GM21528 (cell line): Measurements from ENCODE around the gene MYO9B.

Experiments used
- ATAC-seq: cut with Tn5 transposase; IDR thresholded peaks from one replicate; pipeline ENCODE4 v1.9.1; 2021; ENCODE audit warnings: mild to moderate bottlenecking, moderate library complexity; ENCODE audit not compliant: unreplicated experiment, low FRiP score

Gene MYO9B

DNA sequence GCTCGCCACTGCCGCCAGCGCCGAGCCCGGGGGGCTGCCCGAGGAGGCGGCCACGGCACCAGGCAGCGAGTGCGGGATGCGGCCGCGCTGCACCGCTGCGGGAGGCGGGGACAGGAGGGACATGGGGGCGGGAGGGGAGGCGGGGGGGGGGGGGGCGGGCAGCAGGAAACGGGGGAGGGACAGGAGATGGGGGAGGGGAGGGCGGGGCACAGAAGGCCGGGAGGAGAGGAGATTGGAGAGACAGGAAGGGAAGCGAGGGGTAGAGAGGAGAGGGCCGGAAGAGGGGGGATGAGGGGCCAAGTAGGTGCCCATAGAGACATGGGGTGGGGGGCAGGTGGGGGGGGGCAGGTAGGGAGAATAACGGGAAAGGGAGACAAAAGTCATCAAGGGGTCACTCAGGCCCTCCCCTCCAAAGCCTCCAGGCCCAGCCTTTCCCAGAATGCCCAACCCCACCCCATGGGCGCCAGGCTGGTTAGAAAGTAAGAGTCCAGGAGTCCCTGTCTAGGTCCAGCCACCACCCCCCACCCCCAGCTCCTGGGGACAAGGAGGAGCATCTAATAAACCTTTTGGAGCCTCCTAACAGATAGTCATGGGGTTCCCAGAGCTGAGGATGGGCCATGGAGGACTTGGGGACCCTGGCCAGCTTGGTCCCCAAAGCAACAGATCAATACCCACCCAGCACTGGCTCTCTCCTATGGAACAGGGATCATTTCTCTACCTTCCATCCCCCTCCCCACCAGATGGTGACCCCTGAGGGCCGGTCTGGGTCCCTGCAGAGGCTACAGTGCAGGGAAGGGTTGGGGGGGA, 160.6 kb downstream of the MYO9B start:
- ATAC-seq = no peak

DNA sequence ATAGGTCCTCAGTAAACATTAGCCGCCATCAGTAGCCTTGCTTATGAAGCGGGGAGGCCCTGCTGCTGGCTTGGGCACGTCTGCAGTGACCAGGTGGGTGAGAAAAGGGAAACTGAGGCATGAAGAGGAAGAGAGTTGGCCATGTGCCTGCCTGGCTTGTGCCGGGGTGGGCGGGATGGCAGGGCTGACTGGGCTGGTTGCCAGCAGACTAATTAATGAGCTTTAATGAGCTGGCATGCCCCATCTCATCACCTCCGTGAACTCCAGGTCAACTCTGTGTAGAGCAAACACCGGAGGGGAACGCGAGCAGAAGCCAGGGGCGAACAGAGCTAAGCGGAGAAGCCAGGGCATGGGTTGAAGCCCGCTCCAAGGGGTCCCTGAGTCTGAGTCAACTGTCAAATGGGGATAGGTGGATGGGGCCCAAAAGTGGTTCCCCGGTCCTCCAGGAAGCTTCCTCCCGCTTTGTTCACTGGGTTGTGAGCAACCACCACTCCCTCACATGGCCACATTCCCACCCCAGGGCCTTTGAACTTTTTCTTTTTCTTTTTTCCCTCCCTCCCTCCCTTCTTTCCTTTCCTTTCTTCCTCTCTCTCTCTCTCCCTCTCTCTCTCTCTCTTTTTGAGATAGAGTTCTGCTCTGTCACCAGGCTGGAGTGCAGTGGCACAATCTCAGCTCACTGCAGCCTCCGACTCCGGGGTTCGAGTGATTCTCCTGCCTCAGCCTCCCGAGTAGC, 161.4 kb downstream of the MYO9B start:
- no peak for ATAC-seq

DNA sequence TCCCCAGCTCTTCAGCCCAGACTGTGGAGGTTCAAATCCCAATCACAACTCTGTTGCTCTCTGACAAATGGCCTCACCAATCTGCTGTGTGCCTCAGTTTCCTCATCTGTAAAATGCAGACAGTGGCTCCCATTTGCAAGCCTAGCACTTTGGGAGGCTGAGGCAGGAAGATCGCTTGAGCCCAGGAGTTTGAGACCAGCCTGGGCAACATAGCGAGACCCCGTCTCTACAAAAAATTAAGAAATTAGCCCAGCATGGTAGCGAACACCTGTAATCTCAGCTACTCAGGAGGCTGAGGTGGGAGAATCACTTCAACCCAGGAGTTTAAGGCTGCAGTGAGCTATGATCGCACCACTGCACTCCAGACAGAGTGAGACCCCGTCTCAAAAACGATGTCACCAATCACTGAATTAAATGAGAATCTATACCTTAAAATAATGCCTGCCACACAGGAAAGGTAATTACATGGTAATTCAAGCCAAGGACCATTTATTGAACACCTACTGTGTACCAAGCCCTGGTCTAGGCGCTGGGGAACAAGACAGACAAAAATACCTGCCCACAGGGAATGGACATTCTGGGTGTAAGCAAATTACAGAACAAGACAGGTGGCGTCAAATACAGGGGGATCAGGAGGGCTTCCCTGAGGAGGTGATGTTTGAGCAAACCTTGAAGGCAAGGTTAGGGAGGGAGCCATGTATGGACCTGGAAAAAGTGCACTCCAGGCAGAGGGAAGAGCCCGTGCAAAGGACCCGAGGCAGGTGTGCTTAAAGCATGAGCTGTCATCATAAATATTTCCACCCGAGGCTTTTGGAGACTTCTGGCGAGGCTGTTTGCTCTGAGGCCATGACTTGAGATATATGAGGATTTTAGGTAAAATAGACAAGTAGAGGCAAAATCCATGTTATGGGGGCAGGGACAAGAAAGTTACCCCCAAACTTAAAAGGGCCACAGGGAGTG, 162.4 kb downstream of the MYO9B start:
- no peak for ATAC-seq

DNA sequence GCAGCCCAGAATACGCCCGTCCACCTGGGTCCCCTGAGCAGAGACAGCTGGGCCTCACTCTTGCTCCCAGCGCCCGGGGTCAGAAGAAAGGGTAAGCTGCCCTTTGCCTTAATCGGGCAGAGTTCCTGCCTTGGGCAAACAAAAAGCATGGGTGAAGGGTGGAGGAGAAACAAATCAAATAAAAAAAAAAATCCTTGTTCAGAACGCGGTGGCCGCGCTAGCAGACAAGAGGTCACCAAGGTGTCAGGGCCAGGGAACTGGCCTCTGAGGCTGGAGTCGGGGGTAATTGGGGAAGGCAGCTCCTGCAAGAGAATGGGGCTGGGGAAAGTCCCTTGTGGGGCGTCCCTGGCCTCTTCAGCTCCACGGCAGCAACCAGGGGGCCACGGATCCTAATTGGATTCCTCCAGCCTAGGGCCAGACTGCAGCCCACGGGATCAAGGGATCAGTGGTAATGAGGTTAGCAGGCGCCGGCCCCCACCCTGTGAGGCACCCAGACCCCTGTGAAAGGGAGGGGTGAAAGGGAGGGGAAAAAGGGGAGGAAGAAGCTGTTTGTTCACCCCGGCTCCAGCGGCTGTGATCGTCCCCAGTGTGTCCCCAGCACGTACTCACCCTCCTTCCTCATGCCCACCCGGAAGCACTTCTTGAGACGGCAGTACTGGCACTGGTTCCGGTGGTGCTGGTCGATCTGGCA, 164.6 kb downstream of the MYO9B start:
- no peak for ATAC-seq

DNA sequence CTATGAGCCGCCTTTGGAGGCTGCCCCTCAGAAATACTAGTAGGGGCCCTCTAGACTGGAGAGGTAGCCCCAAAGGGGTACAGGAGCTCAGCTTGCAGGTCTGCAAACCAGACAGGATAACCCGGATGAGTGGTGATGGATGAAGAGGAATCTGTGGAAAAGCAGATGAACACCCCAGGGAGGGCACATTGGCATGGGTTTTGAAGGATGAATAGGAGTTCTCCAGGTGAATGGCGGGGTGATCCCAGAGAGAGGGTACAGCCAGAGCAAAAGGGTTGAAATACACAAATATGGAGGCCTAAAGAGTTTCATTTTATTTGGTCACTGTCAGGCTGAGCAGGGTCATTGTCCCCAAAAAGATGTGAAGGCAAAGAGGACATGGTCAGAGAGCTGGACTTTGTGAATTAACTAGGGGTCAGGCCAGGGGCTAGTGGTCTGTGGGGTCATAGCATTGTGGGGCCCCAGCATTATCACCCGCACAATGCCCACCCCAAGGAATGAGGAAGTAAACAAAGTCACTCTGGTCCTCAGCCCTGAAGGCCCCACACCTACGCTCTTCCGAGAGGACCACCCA, 165.3 kb downstream of the MYO9B start:
- no peak for ATAC-seq

DNA sequence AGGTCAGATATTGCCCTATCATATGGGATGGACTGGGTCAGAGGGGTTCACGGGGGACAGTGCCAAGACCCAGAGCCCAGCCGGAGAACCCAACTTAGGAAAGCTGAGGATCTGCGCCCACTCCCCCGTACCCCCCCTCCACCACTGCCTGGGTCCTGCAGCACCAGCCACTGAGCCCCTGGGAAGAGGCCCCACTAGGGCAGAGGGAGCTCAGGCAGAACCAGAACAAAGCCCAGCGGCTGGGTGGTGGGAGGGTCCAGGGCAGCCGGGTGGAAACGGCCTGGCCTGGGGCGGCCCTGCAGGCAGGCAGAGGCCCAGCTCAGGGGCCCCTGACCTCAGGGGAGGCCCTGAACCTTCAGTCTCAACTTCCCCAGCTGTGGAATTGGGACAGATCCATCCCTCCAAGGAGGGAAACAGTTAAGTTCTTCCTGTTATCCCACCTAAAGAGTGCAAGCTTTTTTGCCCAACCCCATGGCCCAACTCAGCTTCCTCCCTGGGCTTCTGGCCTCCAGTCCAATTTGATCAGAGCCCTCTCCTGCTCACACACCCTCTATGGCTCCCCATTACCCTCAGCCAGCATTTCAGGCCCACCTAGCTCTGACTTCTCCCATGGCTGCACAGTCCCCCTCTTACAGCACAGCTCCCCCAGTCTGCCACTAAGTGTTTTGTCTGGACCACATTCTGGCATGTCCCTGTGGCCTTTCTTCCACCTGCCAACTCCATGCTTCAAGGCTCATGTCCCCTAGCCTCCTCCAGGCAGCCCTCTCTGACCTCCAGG, 167.0 kb downstream of the MYO9B start:
- no peak for ATAC-seq

DNA sequence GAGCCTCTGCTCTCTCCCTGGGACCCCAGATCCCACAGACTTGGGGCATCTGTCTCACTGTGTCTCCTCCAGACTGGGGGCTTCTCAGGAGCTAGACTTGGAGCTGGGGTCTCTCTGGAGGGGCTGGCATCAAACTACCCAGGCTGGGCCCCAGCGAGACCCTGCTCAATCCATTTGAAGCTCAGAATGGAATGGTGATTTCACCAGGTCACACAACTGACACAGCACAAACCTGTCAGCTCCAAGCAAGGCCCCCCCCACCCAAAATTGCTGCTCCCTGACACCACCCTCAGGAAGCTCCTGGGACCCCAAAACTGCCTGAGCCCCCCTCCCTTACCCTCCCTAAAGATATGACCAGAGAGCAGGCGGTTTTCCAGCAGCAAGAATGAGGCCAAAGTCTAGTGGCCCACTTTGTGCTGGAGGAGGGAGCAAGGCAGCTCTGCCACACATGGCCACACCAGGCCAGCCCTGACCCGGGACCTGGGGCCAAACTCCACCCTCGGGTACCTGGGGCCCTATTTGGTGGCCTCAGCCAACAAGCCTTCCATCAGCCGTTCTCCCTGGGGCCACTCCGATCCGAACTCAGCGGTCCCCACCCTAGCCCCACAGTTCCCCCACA, 167.7 kb downstream of the MYO9B start:
- ATAC-seq = no peak

DNA sequence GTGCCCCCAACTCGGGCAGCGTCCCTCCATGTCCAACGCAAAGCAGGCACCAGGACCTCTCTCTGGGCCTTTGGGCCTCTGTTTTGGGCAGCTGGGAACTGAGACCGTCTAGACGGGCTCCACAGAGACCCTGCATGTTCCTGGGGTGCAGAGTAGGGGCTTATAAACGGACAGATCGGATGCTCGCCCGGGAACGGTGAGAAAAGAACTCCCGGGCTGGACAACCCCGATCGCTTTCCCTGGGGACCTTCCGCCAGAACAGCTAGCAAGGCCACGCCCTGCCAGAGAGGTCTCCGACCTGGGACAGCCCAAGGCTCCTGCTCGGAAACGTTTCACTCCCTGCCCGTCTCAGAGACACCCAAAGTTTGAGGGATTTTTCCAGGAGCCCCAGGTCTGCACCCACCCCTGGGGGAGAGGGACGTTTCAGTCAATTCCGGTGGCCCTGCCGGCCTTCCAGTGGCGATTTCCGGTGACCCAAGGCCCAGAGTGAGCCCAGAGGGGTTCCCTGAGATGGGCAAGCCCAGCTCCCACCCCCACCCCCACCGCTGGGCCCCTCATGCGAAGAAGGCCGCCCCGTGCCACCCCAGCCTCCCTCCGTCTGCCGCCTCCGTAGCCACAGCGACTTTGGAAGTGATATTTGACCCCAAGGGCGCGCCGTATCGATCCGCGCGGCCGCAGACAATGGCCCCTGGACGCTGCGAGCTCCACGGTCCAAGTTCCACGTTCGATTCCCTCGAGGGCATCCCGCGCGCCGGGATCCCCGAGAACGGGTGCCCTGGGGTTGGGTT, 168.4 kb downstream of the MYO9B start:
- ATAC-seq = no peak

DNA sequence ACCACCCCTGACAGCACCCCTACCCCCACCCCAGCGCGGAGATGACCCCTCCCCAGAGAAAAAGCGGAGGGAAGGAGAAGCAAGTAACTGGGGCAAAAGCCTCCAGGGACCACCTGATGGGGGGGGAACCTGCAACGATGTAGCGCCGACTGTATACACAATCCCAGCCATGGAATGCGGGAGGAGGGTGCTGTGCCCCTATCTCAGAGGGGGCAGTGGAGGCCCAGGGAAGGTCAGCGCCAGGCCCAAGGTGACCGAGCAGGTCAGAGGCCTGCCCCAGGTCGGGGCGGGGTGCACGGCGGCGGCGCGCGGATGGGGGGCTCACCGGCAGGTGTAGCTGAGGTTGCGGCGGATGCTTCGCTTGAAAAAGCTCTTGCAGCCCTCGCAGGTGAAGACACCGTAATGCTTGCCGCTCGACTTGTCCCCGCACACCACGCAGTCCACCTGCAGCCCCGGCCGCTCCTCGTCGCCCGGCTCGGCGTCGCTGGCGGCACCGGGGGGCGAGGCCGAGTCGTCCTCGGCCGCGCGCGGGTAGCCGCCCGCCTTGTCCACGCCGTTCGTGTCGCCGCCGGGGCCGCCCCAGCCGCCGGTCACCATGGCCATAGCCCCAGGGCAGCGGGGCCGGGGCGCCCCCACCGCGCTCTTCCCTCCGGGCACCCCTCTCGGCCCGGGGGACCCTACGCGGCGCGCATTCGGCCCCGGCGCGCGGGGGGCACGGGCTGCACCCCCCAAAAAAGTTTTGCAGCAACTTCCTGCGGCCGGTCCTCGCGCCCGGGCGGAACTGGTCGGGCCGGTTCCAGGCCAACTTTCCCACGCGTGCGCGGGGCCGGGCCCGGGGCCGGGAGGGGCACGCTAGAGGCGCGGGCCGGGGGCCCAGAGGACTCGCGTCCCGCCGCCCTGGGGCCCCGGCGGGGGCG, 169.3 kb downstream of the MYO9B start:
- no peak for ATAC-seq

DNA sequence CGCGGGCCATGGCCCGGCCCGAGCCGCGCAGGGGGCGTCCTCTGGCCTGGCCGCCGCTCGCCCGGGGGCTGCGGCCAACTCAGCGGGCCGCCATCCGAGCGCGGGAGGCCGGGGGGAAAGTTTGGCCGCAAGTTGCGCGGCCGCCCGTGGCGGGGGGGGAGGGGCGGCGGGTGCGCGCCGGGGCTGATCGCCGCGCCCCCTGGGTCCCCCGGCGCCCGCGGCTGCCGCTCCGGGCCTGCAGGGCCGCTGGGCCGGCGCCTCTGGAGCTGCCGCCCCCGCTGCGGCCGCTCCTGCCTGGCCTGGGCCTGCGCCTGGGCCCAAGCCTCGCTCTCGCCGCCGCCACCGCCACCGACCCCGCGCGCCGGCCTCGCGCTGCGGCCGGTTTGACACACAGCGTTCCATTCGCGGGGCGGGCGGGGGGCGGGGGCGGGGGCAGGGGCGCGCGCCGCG, 170.0 kb downstream of the MYO9B start, which contains the start of gene NR2F6:
NR2F6 (minus strand) TSS at position 385 of the 450 bp plus-strand sequence. CDS start 699 bp downstream, outside the sequence.
- peak; percentile 11 for ATAC-seq

DNA sequence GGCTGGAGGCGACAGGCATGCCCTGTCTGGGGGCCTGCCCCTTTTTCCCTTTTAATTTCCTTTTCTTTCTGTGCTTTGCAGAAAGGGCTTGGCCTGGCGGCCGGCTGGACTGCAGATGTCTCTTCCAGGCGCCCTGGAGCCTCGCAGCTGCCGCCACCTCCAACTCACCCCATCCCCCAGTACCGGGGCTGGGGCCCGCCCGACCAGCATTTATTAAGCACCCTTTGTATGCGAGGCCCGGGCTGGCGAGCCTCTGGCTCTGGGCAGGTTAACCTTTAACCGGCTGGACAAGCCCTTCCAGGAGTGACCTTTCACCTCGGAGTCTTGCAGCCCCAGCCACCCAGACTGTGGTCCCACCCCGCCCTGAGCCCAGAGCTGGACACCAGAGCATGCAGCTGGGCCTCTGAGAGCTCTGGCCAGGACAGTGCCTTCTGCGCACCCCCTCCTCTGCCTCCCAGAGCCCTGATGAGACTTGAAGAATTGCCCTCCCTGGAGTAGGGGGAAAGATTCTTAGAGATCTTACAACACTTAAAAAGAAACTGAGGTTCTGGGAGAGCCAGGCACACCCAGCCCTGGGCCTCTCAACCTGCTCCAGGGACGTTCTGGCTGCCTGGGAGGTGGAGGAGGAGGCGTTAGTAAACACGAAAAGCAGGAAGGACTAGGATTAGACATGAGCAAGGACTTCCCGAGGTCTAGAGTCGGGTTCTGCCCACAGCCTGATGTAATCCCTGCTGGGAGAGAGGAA, 171.3 kb downstream of the MYO9B start:
- ATAC-seq = peak; percentile 2

DNA sequence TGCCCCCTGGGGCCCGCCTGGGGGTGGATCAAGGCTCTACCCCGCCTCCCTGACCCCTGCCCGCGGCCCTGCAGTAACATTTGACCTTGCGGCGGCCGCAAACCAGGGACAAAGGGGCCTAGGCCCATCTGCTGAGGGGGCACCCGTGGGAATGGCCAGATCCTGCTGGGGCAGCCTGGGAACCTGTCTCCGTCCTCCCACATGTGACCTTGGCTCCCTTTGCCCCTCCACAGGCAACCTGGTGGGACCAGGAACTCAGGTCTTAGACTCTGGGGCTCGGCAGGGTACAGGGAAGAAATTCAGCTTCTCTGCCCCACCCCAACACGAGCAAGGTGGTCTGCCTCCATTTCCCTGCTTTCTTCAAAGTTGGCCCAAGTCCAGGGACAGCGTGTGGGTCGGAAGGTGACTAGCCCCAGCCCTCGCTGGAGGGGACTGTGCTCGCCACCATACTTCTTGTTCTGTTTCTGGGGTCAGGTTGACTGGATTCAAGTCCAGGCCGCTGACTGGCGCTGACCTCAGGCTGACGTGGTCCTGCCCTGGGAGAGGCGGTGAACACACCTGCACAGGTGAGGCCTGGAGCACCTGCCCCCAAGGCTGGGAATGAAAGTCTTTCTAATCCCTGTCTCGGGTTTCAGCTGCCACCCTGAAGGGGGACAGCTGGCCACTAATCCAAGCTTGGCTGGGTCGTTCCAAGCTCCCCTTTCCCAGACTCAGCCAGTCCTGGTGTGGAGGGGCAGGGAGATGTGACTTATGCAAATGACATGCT, 172.6 kb downstream of the MYO9B start:
- ATAC-seq = no peak

DNA sequence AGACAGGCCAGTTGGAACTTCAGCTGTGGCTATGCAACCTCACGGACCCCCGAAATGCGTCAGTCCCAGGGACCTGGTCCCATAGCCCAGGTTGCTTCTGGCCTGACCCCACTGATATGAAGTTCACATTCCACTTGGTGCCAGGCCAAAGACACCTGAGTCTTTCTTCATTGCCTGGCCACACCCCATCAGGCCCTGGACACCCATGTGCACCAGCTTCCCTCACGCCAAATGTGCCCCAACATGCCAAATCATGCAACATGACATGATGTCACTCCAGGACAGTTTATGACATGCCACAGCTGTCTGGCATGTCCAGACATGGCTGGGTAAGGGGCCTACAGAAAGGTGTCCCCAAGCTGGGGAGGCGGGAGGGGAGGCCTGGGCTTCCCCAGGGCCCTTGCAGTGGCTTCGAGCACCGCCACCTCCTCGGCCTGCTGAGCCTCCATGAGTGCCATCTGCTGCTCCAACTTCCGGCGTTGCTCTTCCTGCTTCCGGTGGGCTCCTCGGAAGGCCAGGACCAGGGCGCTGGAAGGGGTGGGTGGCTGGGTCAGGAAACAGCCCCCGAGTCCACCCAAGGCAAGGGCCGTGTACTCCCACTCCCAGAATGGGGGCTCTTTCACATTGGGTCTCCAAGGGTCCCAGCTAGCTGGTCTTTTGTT, 174.4 kb downstream of the MYO9B start:
- ATAC-seq = no peak

DNA sequence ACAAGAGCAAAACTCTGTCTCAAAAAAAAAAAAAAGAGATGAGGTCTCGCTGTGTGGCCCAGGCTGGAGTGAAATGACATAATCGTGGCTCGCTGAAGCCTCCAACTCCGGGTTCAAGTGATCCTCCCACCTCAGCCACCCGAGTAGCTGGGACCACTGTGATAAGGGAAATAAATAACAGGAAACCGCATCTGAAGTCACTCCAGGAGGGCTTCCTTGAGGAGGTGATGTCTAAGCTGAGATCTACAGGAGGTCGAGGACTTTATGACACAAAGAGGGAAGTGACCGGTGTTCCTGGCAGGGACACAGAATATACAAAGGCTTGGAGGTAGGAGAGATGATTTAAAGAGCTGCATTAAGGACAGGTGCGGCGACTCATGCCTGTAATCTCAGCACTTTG, 179.1 kb downstream of the MYO9B start:
- ATAC-seq = no peak

DNA sequence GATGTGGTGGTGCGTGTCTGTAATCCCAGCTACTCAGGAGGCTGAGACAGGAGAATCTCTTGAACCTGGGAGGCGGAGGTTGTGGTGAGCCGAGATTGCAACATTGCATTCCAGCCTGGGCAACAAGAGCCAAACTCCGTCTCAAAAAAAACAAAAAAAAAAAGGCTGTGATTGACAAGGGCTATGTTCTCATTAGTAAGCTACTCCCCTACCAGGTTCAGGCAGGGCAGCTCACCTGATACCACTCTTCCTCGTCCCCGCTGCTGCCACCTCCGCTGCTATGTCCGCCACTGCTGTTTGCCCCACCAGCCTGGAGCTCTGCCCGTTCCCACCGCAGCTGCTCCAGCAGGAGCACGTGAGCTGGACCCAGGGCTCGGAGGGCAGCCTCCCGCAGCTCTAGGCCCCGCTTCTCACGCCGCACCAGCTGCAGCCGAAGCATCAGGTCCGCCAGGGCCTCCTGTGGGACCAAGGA, 179.6 kb downstream of the MYO9B start:
- no peak for ATAC-seq
